ENCODE results near the gene ZNRD2.

ZNRD2 gene

DNA sequence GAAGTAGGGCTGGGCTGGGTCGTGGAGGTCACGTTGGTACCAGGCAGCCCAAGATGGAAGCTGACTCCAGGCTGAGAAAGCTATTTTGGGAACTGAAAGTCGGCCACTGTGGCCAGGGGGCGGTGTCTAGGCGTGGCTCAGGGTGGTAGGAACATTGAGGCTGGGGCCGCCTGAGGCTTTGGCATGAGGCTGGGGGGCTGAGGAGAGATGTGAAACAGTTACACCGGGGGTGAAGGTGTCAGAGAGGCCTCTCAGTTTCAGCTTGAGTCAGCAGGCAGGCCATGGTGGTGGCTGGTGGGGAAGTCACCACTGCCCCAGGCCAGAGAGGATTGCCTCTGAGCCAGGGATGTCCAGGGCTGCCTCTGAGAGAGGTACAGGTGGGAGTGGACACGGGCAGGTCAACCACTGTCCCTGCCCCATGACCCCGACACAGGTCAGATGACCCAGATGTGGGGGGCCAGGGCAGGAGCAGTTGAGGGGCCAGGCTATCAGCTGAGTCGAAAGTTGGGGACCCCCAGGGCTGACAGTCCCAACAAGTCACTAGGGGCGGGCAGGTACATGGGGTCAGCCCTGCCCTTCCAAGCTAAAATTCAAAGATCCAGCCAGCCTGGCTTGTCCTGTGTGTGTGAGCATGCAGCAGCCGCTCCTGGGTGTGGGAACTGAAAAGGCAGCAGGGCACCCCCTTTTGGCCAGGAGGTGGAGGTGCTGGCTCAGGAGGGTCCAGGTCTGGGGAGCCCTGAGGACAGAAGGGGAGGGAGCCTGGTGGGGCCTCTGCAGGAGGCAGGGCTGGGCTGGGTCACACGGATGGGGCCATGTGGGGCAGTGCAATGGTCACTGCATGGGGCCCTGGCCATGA is 18.1 kb downstream of the ZNRD2 start:
- peak; percentile 42 to 90 (median 69) for DNase-seq

DNA sequence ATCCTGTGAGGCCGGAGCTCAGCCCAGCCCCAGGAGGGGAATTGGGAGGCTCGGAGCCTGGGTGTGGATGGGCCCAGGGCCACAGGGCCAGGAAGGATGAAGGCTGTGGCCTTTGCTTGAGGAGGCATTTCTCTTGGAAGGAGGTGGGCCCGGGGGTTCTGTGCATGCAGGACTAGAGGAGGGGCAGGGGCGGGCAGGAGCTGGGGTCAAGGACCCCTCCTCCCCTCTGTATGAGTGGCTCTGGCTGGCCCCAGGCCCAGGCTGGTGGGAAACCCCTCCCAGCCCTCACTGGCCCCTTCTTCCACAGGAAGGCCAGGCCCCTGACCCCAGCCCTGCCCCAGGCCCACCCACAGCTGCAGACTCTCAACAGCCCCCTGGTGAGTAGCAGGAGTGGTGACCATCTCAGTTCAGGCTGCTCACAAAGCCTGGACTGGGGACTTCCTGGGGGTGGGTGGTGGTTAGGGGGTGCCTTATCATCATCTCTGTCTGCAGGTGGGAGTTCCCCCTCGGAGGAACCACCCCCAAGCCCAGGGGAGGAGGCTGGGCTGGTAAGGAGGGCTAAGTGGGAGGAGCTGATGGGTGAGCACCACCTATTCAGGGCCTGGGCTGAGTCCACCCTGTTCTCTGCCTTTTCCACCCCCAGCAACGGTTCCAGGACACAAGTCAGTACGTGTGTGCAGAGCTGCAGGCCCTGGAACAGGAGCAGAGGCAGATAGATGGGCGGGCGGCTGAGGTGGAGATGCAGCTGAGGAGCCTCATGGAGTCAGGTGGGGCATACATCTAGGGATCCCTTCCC is 19.4 kb downstream of the ZNRD2 start:
- DNase-seq = peak in 3 of 5 experiments; percentile 19 to 70 (median 21)

DNA sequence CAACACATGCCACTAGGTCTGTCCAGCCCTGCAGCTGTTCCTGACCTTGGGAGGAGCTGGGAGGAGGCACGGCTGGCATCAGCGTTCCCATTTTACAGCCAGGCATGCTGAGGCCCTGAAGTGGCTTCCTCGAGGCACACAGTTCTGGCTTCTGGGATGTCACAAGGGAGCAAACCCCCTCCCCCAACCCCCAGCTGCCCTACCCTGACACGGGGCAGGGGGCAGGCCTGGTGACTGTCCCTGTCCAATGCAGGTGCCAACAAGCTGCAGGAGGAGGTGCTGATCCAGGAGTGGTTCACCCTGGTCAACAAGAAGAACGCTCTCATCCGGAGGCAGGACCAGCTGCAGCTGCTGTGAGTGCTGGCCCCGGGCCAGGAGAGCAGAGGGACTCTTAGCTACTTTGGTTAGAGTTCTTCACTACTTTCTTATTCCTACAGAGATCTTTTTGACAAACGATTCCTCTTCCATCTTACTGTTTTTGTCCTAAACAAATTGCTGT is 20.0 kb downstream of the ZNRD2 start:
- DNase-seq = no peak

DNA sequence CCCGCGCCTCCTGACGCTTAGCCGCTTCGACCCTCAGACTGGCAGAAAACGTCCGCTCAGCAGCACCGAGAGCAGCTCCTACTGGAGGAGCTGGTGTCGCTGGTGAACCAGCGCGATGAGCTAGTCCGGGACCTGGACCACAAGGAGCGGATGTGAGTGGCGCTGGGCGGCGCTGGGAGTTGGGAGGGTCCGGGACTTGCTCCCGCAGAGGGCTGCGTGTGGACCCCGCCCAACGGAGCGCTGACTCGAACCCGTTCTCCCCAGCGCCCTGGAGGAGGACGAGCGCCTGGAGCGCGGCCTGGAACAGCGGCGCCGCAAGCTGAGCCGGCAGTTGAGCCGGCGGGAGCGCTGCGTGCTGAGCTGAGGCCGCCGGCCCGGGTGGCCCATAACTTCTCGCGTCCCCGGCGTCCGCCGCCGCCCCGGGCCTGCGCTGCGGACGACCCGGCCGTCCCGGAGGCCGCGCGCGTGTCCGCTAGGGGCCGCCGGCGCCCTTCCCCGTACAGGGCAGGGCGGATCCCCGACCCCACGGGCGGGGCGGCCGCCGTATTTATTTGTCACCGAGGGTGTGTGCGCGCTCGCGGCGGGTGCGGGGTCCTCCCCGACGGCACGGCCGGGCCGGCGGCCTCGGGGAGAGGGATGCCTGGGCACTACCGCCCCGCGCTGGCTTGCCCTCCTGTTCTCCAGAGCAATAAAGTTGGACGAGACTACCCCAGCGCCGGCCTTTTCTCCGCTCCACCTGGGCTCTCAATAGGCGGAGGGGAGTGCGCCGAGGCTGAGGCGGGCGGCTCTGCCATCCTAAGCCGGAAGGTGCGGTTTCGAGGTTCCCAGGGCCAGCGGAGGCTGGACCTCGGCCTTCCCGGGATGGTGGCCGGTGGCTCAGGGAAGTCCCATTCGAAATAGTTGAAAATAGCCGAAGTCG is 21.9 kb downstream of the ZNRD2 start:
- no peak for DNase-seq

DNA sequence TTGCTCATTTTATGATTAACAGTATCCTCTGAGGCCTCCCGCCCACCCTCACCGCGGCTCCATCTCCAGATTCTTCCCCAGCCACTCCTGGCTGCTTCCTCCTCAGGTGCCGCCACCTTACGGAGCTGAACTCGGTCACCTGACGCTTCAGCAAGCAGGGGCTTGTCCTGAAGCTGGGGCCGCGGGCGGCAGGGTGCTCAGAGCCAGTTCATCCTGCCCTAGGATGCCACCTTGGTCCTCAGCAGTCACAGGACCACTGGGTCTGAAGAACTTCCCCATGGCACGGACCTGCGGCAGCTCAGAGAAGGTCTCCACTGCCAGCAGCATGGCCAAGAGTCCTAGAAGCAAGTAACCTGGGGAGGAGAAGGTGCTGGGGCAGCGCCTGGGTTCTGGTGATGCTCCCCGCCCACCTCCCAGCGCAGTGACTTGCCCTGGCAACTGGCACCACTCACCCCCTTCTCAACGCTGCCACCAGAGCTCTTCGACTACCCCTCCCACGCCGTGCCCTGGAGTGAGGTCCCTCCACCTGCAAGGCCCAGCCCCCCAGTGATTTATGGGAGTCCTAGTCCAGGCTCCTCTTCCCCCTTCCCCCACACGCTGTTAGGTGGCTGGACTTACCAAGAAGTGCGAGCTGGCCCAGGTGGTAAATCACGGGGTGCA is 22.7 kb downstream of the ZNRD2 start:
- no peak for DNase-seq

DNA sequence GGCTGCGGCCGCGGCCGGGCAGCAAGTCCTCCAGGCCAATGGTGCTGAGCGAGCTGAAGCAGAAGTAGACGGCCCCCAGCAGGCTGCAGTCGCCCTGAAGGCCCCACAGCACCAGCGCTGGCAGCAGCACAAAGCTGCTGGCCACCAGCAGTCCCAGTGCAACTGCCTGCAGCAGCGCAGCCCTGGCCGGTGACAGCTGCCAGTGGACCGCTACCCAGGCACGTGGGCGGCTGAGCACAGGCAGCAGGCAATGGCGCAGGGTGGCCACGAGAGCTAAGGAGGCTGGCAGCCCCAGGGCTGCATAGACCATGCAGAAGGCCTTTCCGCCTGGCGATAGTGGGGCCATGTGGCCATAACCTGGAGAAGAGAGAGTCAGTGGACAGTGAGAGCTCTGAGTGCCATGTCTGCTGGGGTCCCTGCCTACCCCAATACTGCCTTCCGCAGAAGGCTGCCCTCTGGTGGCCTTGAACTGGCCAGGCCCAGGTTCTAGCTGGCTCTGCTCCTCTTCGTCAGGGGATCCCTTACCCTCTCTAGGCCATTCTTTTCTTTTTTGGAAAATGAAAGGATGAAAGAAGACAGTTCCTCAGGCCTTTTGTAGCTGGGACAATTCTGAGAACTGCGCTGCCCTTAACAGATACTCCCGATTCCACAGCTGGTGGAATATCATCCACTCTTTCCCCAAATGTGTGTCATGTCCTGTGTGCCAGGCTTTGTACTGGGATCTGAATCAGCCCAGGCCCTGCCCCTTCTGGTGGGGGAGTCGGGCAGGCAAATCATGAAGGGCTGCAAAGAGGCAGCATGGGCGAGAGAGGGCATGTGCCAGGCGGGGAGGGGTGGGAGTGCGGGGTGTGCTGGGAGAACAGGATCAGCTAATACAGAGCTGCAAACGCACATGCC is 23.5 kb downstream of the ZNRD2 start:
- DNase-seq = peak in 1 of 5 experiments; percentile 44

DNA sequence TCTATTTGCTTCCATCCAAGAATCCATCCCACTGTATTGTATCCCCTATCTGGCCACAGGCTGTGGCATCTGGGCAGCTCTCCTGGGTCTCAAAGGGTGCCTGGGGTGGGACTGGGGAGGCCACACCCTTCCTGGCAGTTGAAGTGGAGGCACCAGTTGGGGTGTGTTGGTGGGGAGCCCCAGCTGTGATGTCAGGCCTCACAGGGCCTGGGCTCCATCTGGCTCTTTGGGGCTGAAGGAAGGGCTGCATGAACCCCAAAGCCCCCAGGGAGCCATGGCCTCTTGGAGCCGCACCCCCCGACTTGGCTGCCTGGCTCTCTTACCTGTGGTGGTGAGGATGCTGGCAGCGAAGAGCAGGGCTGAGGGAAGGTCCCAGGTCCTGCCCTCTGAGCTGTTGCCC is 24.9 kb downstream of the ZNRD2 start:
- peak in 1 of 5 experiments; percentile 30 for DNase-seq

DNA sequence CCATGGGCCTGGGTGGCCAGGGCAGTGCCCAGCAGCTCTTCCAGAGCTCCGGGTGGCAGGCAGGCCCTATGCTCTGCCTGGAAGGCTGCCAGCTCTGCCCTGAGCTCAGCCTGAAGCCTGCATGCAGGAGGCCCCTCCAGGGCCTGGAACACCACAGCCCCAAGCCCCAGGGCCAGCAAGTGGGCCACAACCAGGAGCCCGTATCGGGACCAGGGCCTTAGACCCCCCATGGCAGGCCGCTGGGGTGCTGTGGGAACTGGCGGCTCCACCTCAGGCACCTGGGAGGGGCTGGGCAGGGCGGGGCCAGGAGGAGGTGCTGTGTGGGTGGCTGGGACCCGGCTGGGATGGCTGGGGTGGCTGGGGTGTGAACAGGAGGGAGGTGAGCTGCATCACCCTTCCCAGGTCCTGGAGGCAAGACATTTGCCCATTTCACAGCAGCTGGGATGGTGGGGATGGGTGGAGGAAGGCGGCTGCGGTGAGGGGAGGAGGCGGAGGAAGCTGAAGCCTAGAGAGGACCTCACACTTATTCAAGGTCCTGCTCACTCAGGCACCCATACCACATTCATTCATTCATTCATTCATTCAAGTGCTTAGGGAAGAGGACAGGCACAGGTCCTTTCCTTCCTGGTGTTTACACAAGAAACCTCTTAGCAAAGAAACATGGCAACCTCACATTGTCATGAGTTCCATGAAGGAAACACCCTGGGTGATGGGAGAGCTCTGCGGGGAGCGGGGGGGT is 25.4 kb downstream of the ZNRD2 start, which contains the start of gene KCNK7:
Gene KCNK7 (minus strand): TSS at position 258 of the 739 bp plus-strand sequence. CDS start 28 bp downstream, at position 230.
- DNase-seq = no peak

DNA sequence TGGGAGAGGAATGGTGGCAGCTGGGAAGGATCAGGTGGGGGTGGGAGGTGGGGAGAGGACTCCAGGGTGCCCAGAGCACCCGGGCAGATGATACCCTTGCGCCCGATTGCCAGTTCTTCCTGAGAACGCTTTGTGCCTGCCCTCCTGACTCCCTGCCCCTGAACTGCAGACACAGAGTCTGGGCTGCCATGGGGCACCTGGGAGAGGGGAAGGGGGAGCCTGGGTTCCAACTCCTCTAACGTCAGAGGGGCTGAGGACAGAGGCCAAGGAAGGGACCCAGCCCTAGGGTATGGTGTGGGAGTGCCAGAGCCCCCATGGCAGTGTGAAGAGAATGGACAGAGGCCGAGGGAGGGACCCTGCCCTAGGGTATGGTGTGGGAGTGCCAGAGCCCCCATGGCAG is 26.2 kb downstream of the ZNRD2 start:
- no peak for DNase-seq

DNA sequence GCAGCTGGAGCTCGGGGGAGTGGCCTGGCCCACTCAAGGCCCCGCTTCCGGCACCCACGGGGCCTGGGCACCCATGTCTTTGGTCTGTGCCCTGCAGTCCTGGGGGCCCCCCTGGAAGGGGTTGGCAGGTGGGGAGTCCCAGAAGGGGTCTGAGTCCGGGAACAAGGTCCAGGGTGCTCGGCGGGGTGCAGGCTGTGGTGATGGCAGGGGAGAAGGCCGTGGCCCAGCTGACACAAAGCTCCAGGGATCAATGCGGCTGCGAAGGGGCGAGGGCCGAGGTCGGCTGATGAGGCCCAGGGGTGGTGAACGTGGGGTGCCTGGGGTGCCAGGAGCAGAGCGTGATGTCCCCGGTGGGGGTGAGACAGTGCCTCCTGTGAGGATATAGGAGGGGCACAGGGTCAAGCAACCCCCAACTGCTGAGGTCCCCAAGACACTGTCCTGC is 28.0 kb downstream of the ZNRD2 start:
- no peak for DNase-seq

DNA sequence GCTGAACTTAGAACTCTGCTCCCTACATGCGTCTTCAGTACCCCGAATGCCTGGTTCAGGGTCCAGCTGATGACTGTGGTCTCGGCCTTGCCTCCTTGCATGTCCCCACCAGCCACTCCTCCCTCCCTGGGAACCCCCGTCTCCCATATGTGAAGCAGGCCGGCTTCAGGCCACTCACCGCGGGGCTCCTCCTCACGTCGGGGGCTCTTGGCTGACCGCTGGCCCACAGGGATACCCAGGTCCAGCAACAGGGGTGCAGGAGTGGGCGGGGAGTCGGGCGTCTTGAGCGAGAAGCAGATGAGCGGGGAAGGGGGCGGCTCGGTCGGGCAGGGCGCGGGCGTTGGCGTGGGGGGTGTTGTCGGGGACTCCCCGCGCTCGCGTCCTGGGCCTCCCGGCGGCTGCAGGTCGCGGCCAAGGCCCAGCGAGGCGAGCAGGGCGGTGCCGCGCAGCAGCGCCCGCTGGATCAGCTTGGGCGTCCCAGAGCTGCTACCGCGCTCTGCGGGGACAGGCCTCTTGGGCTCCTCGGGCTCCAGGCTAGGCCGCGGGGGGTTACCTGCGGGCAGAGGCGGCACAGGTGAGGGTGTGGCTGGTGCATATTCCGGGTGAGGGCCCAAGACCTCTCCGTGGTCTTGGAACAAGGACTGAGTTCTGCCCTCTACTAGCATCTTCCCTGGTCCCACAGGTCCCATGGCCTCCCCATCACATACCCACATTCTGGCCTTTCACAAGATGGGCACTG is 29.1 kb downstream of the ZNRD2 start:
- DNase-seq = no peak

DNA sequence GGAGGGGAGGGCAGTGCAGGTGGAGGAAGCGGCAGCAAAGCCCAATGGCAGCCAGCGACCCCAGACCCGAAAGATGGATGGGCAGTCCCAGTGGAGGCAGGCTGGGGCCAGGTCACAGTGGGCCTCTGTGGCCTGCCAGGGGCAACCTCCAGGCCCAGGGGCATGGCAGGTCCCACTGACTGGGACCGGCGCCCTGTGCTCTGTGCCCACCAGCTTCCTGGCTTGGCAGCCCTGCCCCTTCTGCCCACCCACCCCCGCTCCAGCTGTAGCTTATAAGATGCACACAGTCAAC is 29.6 kb downstream of the ZNRD2 start:
- no peak for DNase-seq

DNA sequence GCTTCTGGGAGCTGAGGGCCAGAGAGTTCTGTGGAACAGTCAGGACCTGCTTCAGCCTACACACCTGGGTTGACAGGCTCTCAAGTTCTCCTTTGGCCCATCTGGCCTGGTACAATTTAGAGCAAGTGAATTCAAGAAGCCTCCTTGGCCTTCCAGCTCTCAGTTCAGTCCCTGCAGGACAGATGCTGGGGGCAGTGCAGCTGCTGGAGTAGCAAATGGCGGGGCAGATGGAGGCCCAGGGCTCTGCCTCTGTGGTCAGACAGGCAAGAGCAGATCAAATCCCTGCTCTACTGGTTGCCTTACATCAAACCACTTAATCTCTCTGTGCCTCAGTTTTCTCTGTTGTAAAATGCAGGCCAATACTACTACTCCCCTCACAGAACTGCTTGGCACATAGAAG is 34.0 kb downstream of the ZNRD2 start:
- no peak for DNase-seq

DNA sequence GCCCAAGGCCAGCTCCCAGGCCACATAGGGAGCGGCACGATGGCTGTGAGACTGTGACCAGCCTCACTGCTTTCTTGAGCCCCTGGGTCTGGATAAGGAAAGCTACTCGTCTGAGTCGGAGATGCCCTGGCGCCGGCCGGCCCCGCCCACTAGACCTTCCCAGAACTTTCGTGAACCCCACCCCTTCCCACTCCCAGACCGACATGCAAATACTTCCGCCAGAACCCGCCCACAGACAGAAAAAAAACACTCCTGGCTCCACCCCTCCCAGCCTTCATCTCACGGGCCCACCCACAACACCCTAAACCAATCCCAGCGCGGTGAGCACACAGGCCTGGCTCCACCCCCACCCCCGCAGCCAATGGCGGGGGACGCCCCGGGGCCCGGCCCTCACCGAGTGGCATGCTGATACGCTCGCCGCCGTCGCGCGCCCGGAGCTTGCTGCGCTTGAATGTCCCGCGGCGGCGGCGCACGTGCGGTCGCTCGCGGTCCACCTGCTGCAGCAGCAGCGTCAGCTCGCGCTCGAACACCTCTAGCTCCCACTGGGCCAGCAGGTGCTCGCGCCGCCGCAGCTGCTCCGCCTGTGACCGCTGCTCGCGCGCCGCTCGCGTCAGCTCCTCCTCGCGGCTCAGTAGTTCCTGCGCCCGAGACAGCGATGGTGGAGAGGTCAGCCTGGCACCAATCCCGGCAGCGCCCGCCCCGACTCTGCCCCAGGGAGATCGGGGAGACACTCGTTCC is 36.8 kb downstream of the ZNRD2 start:
- peak in 1 of 5 experiments; percentile 34 for DNase-seq

DNA sequence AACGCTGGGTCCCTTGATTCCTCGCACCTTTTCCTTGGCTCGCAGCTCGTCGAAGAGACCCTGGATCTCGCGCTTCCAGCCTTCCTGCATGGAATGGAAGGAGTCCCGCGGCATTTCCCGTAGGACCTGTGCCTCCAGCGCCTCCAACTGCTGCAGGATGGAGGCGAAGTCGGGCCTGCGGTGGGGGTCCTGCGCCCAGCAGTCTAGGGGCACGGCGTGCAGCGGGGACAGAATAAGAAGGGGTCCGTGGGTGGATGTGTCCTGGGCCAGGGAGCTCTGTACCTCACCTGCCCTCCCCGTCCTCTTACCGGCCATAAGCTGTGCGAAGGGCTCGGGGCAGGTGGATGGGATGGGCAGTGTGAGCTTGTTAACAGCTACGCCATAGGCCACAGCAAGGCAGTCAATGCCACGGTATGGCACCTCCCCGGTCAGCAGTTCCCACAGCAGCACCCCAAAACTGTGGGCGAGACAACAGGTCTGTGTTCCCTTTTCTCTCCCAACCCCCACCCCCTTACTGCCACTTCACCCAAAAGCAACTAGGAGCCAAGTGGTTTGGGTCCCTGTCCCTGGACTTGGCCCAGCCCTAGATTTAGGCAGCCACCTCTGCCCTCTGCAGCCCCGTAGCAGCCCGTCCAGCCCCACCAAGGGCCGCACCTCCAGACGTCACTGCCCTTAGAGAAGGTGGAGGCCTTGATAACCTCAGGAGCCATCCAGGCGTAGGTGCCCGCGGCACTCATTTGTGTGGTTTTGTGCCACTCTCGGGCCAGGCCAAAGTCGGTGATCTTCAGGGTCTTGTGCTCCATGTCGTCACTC is 37.5 kb downstream of the ZNRD2 start:
- DNase-seq = no peak

DNA sequence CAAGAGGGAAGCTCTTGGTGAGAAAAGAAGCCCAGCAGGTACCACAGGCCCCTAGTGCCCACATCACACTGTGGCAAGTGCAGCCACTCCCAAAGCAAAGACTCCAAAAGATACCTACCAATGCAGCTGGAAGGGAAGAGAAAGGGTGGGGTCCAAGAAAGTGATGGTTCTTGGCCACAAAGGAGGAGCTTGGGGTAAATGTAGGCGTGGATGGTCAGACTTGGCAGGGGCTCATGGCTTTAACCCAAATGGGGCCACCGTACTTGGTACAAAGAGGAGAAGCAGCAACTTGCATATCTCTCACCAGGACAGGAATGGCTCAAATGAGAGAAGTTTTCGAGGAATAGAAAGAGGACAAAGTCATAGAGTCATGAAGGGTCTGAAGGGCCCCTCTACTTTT is 39.0 kb downstream of the ZNRD2 start:
- no peak for DNase-seq

DNA sequence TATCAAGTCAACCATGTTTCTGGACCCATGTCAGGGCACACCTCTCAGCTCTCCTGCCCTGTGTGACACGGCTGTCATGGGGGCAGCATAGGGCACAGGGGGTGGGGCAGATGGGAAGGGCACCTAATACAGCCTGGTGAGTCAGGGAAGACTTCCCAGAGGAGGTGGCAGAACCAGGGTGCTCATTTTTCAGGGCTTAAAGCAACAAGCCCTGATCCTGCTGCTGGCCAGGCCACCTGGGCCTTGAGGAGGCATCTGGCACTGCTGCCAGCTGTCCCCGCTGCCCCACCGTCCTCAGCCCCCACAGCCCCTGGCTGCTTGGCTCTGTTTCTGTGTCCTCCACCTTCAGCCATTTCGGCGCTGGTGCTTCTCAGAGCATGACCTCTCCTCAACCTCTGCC is 39.4 kb downstream of the ZNRD2 start:
- DNase-seq = no peak

DNA sequence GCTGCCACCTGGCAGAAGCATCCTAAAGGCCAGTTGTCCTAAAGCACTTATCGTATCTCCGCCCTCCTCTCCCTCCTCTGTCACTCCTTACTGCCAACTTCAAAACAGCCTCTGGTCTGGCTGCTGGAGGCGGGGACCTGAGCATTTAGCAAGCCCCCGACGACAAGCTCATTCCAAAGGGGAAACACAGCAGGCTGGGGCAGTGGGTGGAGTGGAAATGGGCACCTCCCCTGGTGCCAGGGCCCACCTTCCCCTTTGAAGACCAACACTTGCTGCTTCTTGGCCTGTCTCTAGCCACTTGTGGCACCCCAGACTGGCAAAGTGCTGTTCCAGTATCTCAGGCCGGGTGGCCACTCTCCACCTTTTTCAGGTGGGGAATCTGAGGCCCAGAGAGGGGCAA is 40.1 kb downstream of the ZNRD2 start:
- no peak for DNase-seq

Measured in T-helper 2 cell (primary cell).